HCT116 (cell line): Measurements from ENCODE around the gene FTO.

Experiments used
- ATF3 ChIP-seq: IDR thresholded peaks from 2 replicates; pipeline ENCODE4 v1.6.1; 2012
- CEBPB ChIP-seq: IDR thresholded peaks from 2 replicates; pipeline ENCODE4 v1.6.1; 2012; ENCODE audit warnings: low read depth
- CTCF ChIP-seq, 3 experiments: fragments of 200-600 bp in 1 of 3; sonication (generic) in 1 of 3; IDR thresholded peaks in 2 of 3; conservative IDR thresholded peaks in 1 of 3; 2 replicates each; pipeline ENCODE4 v1.5.1; 2012 to 2017; ENCODE audit warnings: low read depth in 2 of 3, low read length in 2 of 3, antibody characterized with exemption in 1 of 3, borderline replicate concordance in 1 of 3, control low read depth in 1 of 3, mild to moderate bottlenecking in 1 of 3, mixed read lengths in 1 of 3, mixed run types in 1 of 3, moderate library complexity in 1 of 3; ENCODE audit not compliant: insufficient read depth in 1 of 3
- EZH2 ChIP-seq: fragments of 200-600 bp; sonication (generic); IDR thresholded peaks from 2 replicates; pipeline ENCODE4 v1.6.1; 2017; ENCODE audit warnings: antibody characterized with exemption, mixed run types
- EZH2phosphoT487 ChIP-seq: fragments of 200-600 bp; IDR thresholded peaks from 2 replicates; pipeline ENCODE4 v1.6.1; 2018; ENCODE audit warnings: antibody characterized with exemption, borderline replicate concordance
- MAX ChIP-seq: IDR thresholded peaks from 2 replicates; pipeline ENCODE4 v1.6.1; 2012
- POLR2A ChIP-seq: IDR thresholded peaks from 2 replicates; pipeline ENCODE4 v1.7.0; 2011; ENCODE audit warnings: borderline replicate concordance; ENCODE audit not compliant: insufficient read depth, insufficient read length; ENCODE audit errors: extremely low read depth
- POLR2AphosphoS5 ChIP-seq: IDR thresholded peaks from 2 replicates; pipeline ENCODE4 v1.6.1; 2011; ENCODE audit warnings: mild to moderate bottlenecking, low read depth, low read length, moderate library complexity
- RAD21 ChIP-seq: IDR thresholded peaks from 2 replicates; pipeline ENCODE4 v1.6.1; 2012; ENCODE audit warnings: low read depth, mild to moderate bottlenecking
- REST ChIP-seq: IDR thresholded peaks from 2 replicates; pipeline ENCODE4 v1.6.1; 2012; ENCODE audit warnings: low read depth
- TCF7L2 ChIP-seq: IDR thresholded peaks from 2 replicates; pipeline ENCODE4 v1.7.0; 2011; ENCODE audit warnings: borderline replicate concordance, inconsistent platforms; ENCODE audit not compliant: insufficient read depth, insufficient read length; ENCODE audit errors: extremely low read depth

- TF ChIP-seq POLR2AphosphoS5: no peak
- TF ChIP-seq RAD21: no peak
- TF ChIP-seq CTCF (IDR thresholded peaks at IDR 0.05 in 2 of 3, conservative IDR thresholded peaks at IDR 0.05 in 1 of 3; ENCODE audit: borderline replicate concordance in 1 of 3, insufficient read depth in 1 of 3, low read depth in 2 of 3, low read length in 2 of 3): no peak
- TF ChIP-seq REST: no peak
- no peak for TF ChIP-seq POLR2A
- TF ChIP-seq ATF3: no peak
- TF ChIP-seq EZH2phosphoT487: no peak
- no peak for TF ChIP-seq MAX
- no peak for TF ChIP-seq EZH2
- no peak for TF ChIP-seq CEBPB
- no peak for TF ChIP-seq TCF7L2
Measured at GRCh38 chr16:53913099-53913870, 209.3 kb downstream of the FTO start.
